Endothelial cell of umbilical vein (primary cell): ENCODE results near the gene SMARCA1.
"Not testable (repeated sequence)": the region's sequence is repeated elsewhere in the genome, so short reads cannot be mapped to it uniquely, and the experiment has no call there.

ENCODE experiments used
- EZH2 ChIP-seq: IDR thresholded peaks from 2 replicates; pipeline ENCODE4 v1.6.1; 2012; ENCODE audit warnings: borderline replicate concordance, low read depth, mild to moderate bottlenecking, moderate library complexity, low read length, inconsistent platforms; ENCODE audit not compliant: severe bottlenecking
- FOS ChIP-seq: IDR thresholded peaks from 2 replicates; pipeline ENCODE4 v1.6.1; 2011; ENCODE audit warnings: mild to moderate bottlenecking, low read length, moderate library complexity, borderline replicate concordance; ENCODE audit not compliant: insufficient read depth
- GATA2 ChIP-seq: IDR thresholded peaks from 2 replicates; pipeline ENCODE4 v1.7.0; 2011; ENCODE audit warnings: low read depth, mild to moderate bottlenecking, moderate library complexity, mixed read lengths, low read length; ENCODE audit not compliant: insufficient read length, insufficient read depth
- MYC ChIP-seq: IDR thresholded peaks from one replicate; pipeline ENCODE4 v1.6.1; 2011; ENCODE audit warnings: mild to moderate bottlenecking, low read depth, low read length
- POLR2A ChIP-seq: IDR thresholded peaks from 2 replicates; pipeline ENCODE4 v1.6.1; 2012; ENCODE audit warnings: low read depth, mild to moderate bottlenecking, control low read depth, low read length
- POLR2AphosphoS5 ChIP-seq: IDR thresholded peaks from 2 replicates; pipeline ENCODE4 v1.6.1; 2012; ENCODE audit warnings: low read depth, mild to moderate bottlenecking, control low read depth, low read length, moderate library complexity; ENCODE audit not compliant: insufficient read depth
- TF ChIP-seq, protein P1 (sequence below), 2 donors: IDR thresholded peaks; 1 replicate in 1 of 2; 2 replicates in 1 of 2; pipeline ENCODE4 v1.5.1; 2011; ENCODE audit warnings: low read length in 2 of 2, mild to moderate bottlenecking in 2 of 2, moderate library complexity in 2 of 2, control low read depth in 1 of 2, inconsistent platforms in 1 of 2, low read depth in 1 of 2; ENCODE audit not compliant: insufficient read depth in 1 of 2; ENCODE audit errors: extremely low read depth in 1 of 2
- TF ChIP-seq, protein P2 (sequence below): IDR thresholded peaks from 2 replicates; pipeline ENCODE4 v1.6.1; 2011; ENCODE audit not compliant: insufficient read depth, insufficient read length

DNA sequence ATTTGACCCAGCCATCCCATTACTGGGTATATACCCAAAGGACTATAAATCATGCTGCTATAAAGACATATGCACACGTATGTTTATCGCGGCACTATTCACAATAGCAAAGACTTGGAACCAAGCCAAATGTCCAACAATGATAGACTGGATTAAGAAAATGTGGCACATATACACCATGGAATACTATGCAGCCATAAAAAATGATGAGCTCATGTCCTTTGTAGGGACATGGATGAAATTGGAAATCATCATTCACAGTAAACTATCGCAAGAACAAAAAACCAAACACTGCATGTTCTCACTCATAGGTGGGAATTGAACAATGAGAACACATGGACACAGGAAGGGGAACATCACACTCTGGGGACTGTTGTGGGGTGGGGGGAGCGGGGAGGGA lies 41.1 kb upstream of the SMARCA1 start:
- TF ChIP-seq, protein P1, sequence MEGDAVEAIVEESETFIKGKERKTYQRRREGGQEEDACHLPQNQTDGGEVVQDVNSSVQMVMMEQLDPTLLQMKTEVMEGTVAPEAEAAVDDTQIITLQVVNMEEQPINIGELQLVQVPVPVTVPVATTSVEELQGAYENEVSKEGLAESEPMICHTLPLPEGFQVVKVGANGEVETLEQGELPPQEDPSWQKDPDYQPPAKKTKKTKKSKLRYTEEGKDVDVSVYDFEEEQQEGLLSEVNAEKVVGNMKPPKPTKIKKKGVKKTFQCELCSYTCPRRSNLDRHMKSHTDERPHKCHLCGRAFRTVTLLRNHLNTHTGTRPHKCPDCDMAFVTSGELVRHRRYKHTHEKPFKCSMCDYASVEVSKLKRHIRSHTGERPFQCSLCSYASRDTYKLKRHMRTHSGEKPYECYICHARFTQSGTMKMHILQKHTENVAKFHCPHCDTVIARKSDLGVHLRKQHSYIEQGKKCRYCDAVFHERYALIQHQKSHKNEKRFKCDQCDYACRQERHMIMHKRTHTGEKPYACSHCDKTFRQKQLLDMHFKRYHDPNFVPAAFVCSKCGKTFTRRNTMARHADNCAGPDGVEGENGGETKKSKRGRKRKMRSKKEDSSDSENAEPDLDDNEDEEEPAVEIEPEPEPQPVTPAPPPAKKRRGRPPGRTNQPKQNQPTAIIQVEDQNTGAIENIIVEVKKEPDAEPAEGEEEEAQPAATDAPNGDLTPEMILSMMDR (IDR thresholded peaks at IDR 0.05; ENCODE audit: extremely low read depth in 1 of 2, insufficient read depth in 1 of 2, low read depth in 1 of 2, low read length in 2 of 2), result not testable (repeated sequence)
- TF ChIP-seq FOS, POLR2A, POLR2AphosphoS5, MYC, GATA2, EZH2: not testable (repeated sequence)
- TF ChIP-seq, protein P2, sequence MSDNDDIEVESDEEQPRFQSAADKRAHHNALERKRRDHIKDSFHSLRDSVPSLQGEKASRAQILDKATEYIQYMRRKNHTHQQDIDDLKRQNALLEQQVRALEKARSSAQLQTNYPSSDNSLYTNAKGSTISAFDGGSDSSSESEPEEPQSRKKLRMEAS, result not testable (repeated sequence)
